Activated T-cell treated with anti-CD3 and anti-CD28 coated beads, Interleukin-2, amount 50 U/mL, for 72 hours (primary cell): ENCODE results near the gene ANKRD55. TPM values are rescaled to one million over a fixed set of nuclear protein-coding genes. Genes with fewer than 3 reads are reported as not detected.
"Not testable (repeated sequence)": the region's sequence is repeated elsewhere in the genome, so short reads cannot be mapped to it uniquely, and the experiment has no call there.

Experiments used
- ATAC-seq, 2 donors: fragments of 150-1000 bp; cut with Tn5 transposase; replicated peaks in 1 of 2; 2 replicates each; pipeline ENCODE4 v1.10.0; 2021; ENCODE audit warnings: moderate library complexity in 2 of 2, mild to moderate bottlenecking in 1 of 2
- DNase-seq, 2 donors: peaks; one replicate each; pipeline ENCODE4 v3.0.0; 2021 to 2022; ENCODE audit warnings: mixed read lengths in 1 of 2
- H3K27ac Mint-ChIP-seq: one replicate; pipeline ENCODE4 v1.8.0; 2022; ENCODE audit warnings: mild to moderate bottlenecking, moderate library complexity, mixed read lengths
- H3K27me3 Mint-ChIP-seq: one replicate; pipeline ENCODE4 v1.8.0; 2022; ENCODE audit warnings: low read depth, mixed read lengths
- H3K36me3 Mint-ChIP-seq, 2 donors: one replicate each; pipeline ENCODE4 v1.8.0; 2022; ENCODE audit warnings: mixed read lengths in 2 of 2, mild to moderate bottlenecking in 1 of 2; ENCODE audit not compliant: insufficient read depth in 2 of 2
- H3K4me1 Mint-ChIP-seq: one replicate; pipeline ENCODE4 v1.8.0; 2022; ENCODE audit warnings: low read depth, mixed read lengths
- H3K4me3 Mint-ChIP-seq, 2 donors: one replicate each; pipeline ENCODE4 v1.8.0; 2022; ENCODE audit warnings: mild to moderate bottlenecking in 2 of 2, mixed read lengths in 2 of 2, moderate library complexity in 2 of 2
- H3K9me3 Mint-ChIP-seq, 2 donors: one replicate each; pipeline ENCODE4 v1.8.0; 2022; ENCODE audit warnings: mixed read lengths in 2 of 2
- total RNA-seq, 2 donors: library from RNA; stranded (reverse); gene quantifications; one replicate each; pipeline ENCODE4 v1.2.3, GENCODE V29; 2022

The ANKRD55 gene
- total RNA-seq, 2 donors from 2014 or later = 0.74 to 3.4 TPM

- Mint-ChIP-seq H3K36me3 (no peaks in the 10 kb centered on the region), H3K9me3 (no peaks in the 10 kb centered on the region), H3K27ac (peak overlapping the region; percentile 11), H3K27me3 (no peaks in the 10 kb centered on the region), H3K4me3 (peak overlapping the region in 1 of 2 donors; percentile 44), H3K4me1 (peaks cover 49% of the 10 kb centered on the region)
- DNase-seq = no peak
- ATAC-seq = peak; percentile 86 to 89
Measured at GRCh38 chr5:56168066-56168478, 65.1 kb downstream of the ANKRD55 start.

- Mint-ChIP-seq H3K4me3 (peak overlapping the region; percentile 7 to 44), H3K27ac (no peak overlapping the region), H3K27me3 (no peaks in the 10 kb centered on the region), H3K36me3 (no peaks in the 10 kb centered on the region), H3K4me1 (peaks cover 46% of the 10 kb centered on the region), H3K9me3 (no peaks in the 10 kb centered on the region)
- no peak for DNase-seq
- ATAC-seq = peak in 1 of 2 donors; percentile 22
Measured at GRCh38 chr5:56167519-56167918, 65.6 kb downstream of the ANKRD55 start.

GRCh38 chr5:56166671-56167385 is 66.3 kb downstream of the ANKRD55 start:
- Mint-ChIP-seq H3K4me1 (peaks cover 46% of the 10 kb centered on the region), H3K27me3 (no peaks in the 10 kb centered on the region), H3K36me3 (no peaks in the 10 kb centered on the region), H3K9me3 (no peaks in the 10 kb centered on the region), H3K4me3 (no peak overlapping the region), H3K27ac (no peak overlapping the region)
- no peak for DNase-seq
- no peak for ATAC-seq

- no peak overlapping the region for H3K27ac Mint-ChIP-seq
- H3K9me3 Mint-ChIP-seq = no peaks in the 10 kb centered on the region
- no peaks in the 10 kb centered on the region for H3K36me3 Mint-ChIP-seq
- H3K27me3 Mint-ChIP-seq = no peaks in the 10 kb centered on the region
- DNase-seq (no peak), ATAC-seq (no peak)
- H3K4me3 Mint-ChIP-seq = no peak overlapping the region
- H3K4me1 Mint-ChIP-seq = peaks cover 53% of the 10 kb centered on the region
Measured at GRCh38 chr5:56164376-56164775, 68.8 kb downstream of the ANKRD55 start.

- Mint-ChIP-seq H3K4me1 (peaks cover 62% of the 10 kb centered on the region), H3K27me3 (no peaks in the 10 kb centered on the region), H3K27ac (no peak overlapping the region), H3K36me3 (no peaks in the 10 kb centered on the region), H3K9me3 (no peaks in the 10 kb centered on the region), H3K4me3 (no peak overlapping the region)
- ATAC-seq (no peak), DNase-seq (no peak)
Measured at GRCh38 chr5:56161927-56162326, 71.2 kb downstream of the ANKRD55 start.

GRCh38 chr5:56161439-56161823 is 71.7 kb downstream of the ANKRD55 start:
- no peak for ATAC-seq
- no peak overlapping the region for H3K27ac Mint-ChIP-seq
- H3K4me1 Mint-ChIP-seq = peaks cover 66% of the 10 kb centered on the region
- no peak overlapping the region for H3K4me3 Mint-ChIP-seq
- no peaks in the 10 kb centered on the region for H3K36me3 Mint-ChIP-seq
- DNase-seq = no peak
- no peaks in the 10 kb centered on the region for H3K27me3 Mint-ChIP-seq
- no peaks in the 10 kb centered on the region for H3K9me3 Mint-ChIP-seq

GRCh38 chr5:56160723-56161438 is 72.2 kb downstream of the ANKRD55 start:
- peak overlapping the region; percentile 36 to 71 for H3K4me3 Mint-ChIP-seq
- H3K36me3 Mint-ChIP-seq = no peaks in the 10 kb centered on the region
- H3K27ac Mint-ChIP-seq = no peak overlapping the region
- ATAC-seq (no peak), DNase-seq (no peak)
- H3K27me3 Mint-ChIP-seq = no peaks in the 10 kb centered on the region
- no peaks in the 10 kb centered on the region for H3K9me3 Mint-ChIP-seq
- peaks cover 66% of the 10 kb centered on the region for H3K4me1 Mint-ChIP-seq

GRCh38 chr5:56159521-56159947 is 73.6 kb downstream of the ANKRD55 start:
- peaks cover 80% of the 10 kb centered on the region for H3K4me1 Mint-ChIP-seq
- ATAC-seq = no peak
- H3K9me3 Mint-ChIP-seq = no peaks in the 10 kb centered on the region
- no peak for DNase-seq
- no peaks in the 10 kb centered on the region for H3K27me3 Mint-ChIP-seq
- peak overlapping the region; percentile 68 for H3K27ac Mint-ChIP-seq
- no peaks in the 10 kb centered on the region for H3K36me3 Mint-ChIP-seq
- H3K4me3 Mint-ChIP-seq = peak overlapping the region; percentile 55 to 71

GRCh38 chr5:56158331-56158960 is 74.7 kb downstream of the ANKRD55 start:
- H3K4me3 Mint-ChIP-seq = peak overlapping the region; percentile 53 to 71
- DNase-seq (no peak), ATAC-seq (no peak)
- H3K4me1 Mint-ChIP-seq = peaks cover 89% of the 10 kb centered on the region
- H3K27ac Mint-ChIP-seq = peak overlapping the region; percentile 43
- no peaks in the 10 kb centered on the region for H3K9me3 Mint-ChIP-seq
- no peaks in the 10 kb centered on the region for H3K36me3 Mint-ChIP-seq
- no peaks in the 10 kb centered on the region for H3K27me3 Mint-ChIP-seq

GRCh38 chr5:56157191-56157621 is 75.9 kb downstream of the ANKRD55 start:
- Mint-ChIP-seq H3K4me3 (peak overlapping the region; percentile 53 to 71), H3K4me1 (peaks cover 96% of the 10 kb centered on the region), H3K27ac (peak overlapping the region; percentile 36)
- DNase-seq, H3K36me3 Mint-ChIP-seq, H3K27me3 Mint-ChIP-seq, H3K9me3 Mint-ChIP-seq, ATAC-seq: not testable (repeated sequence)

GRCh38 chr5:56156585-56157190 is 76.4 kb downstream of the ANKRD55 start:
- ATAC-seq (peak; percentile 69 to 73), DNase-seq (peak; percentile 29 to 30)
- not testable (repeated sequence) for H3K9me3 Mint-ChIP-seq, H3K27me3 Mint-ChIP-seq, H3K36me3 Mint-ChIP-seq
- Mint-ChIP-seq H3K27ac (peak overlapping the region; percentile 36), H3K4me3 (peak overlapping the region; percentile 43 to 53), H3K4me1 (peaks cover 94% of the 10 kb centered on the region)

- ATAC-seq (peak; percentile 5 to 11), DNase-seq (no peak)
- peaks cover 88% of the 10 kb centered on the region for H3K4me1 Mint-ChIP-seq
- peak overlapping the region; percentile 43 to 53 for H3K4me3 Mint-ChIP-seq
- no peaks in the 10 kb centered on the region for H3K9me3 Mint-ChIP-seq
- no peaks in the 10 kb centered on the region for H3K36me3 Mint-ChIP-seq
- peak overlapping the region; percentile 47 for H3K27ac Mint-ChIP-seq
- H3K27me3 Mint-ChIP-seq = no peaks in the 10 kb centered on the region
Measured at GRCh38 chr5:56155992-56156584, 77.0 kb downstream of the ANKRD55 start.
